Suppressor macrophage treated with lipopolysaccharide for 1 hour (primary cell): ENCODE results near the gene TMEM247.
"Not testable (repeated sequence)": the region's sequence is repeated elsewhere in the genome, so short reads cannot be mapped to it uniquely, and the experiment has no call there.

Source experiments
- DNase-seq, 3 donors: peaks; one replicate each; pipeline ENCODE4 v3.0.0-alpha.2; 2020 to 2022

TMEM247 gene

DNA sequence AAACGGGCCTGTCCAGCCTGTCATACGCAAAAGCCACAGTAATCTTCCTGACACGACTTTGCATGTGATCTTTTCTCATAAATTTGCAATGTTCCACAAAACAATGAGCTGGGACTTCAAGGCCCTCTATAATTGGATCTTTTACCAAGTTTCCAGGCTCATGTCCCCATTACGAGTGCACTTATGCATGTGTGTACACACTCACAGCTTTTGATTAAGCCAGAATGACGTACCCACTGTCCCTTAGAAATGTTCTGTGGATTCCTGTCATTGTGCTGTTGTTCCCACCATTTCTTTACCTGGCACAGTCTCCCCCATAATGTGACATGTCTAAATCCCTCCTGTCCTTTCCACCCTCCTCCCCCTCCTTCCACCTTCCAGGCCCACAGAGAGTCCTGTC, 19.7 kb upstream of the TMEM247 start:
- no peak for DNase-seq

DNA sequence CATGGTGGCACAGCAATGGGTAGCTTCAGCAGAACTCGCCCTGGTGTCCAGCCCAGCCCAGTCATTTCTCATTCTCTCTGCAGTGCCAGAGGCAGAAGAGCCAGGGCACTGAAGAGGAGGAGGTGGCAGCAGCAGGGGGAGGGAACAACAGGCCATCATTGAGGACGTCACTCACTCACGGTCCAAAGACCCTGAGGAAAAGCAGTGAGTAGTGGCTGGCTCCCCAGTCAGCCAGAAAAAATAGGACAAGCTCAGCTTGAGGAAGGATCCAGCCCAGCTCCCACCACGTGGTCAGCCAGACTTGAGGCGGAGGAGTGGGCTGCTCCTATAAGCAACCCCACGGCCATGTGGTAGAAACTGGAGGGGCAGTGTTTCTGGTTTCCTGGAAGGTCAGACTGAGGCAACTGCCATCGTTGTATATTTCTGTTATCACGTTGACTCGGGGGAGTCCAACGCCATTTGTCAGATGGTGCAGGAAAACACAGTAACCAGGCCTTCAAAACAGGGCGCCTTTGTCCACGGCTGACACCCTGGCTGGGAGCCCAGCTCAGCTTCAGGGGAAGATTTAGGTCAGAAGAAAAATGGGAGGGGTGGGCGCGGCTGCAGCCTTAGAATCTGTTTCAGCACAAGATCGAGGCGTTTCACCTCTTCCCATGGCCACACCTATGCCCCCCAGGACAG, 19.0 kb upstream of the TMEM247 start:
- no peak for DNase-seq

DNA sequence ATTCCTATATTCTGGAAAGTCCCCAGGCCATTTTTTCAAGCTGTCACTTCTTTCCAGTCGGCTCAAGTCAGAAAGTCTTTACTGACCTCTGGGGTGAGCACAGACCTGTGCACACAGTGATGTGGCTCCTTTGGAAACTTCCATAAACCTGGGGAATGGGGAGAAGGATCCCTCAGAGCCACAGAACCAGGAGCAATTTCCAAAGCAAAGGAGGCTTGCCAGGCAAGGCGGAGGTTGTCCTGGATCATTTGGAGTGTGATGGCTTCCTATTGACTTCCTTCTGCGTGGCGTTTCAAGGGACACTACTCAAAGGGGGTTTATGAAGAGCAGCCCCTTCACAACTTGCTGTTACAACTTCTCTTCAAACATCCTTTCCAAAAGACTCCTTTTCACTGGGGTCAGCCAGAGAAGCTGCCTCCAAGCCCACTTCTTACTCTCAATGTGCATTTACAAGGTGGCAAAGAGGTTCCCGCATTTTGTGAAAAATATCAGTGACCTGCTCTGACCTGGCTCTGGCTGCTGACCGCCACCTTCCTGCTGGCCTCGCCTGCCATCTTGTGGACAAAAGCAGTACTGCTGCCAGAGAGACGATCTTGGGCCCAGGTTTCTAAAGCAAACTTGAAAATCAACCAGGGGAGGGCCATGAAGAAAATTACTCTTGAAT, 18.2 kb upstream of the TMEM247 start:
- DNase-seq: peak; percentile 73 to 85 (median 80)

DNA sequence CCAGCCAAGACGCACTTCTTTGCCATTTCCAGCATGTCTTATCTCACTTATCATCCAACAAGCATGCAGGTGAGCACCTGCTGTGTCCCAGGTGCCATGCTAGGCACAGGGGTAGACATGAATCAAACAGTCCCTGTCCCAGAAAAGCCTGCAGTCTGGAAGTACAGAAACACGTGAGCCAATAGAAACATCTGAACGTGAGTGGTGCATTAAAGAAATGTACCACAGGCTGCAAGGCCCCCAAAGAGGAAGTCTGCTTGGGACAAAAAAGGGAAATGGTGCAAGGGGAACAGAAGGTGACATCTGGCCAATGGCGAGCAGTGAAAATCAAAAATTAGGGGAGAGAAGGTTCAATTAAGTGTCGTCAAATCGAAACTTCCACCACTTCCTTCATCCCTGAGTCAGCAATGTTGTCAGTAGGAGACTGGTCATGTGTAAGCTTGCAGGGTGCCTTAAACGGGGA, 17.6 kb upstream of the TMEM247 start:
- peak; percentile 82 to 92 (median 85) for DNase-seq

DNA sequence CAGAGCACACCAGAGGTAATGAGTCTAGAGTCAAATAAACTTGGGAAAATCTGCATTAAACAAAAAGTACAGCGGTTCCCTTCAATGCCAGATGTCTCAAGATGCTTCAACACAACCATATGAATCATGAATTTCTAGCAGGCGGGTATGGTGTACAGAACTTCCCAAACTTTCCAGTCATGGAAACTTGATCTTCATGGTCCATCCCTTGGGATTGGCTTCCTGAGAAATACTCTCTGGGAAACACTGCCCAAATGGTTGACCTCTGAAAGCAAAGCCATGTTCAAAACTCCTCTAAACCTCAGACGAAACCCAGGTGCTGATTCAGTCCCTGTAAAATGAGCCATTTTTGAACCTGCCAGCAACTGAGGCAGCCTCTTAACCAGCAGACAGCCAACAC, 16.4 kb upstream of the TMEM247 start:
- DNase-seq: no peak

DNA sequence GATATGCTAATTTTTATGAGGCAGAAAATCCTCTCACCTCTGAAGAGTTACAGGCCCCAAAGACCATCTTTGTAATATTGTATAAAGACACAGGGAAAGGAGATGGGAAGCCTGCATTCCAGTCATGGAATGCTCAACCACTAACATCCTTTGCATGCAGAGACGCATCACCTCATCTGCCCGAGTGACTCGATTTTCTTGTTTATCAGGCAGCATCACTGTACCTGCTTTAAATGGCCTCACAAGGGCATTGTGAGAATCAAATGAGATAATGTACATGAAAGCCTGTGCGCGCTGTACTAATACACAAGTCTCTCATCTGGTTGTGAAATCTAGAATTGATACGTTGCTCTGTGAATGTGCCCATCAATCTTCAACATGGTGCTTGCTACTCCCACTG, 10.2 kb upstream of the TMEM247 start:
- DNase-seq: no peak

DNA sequence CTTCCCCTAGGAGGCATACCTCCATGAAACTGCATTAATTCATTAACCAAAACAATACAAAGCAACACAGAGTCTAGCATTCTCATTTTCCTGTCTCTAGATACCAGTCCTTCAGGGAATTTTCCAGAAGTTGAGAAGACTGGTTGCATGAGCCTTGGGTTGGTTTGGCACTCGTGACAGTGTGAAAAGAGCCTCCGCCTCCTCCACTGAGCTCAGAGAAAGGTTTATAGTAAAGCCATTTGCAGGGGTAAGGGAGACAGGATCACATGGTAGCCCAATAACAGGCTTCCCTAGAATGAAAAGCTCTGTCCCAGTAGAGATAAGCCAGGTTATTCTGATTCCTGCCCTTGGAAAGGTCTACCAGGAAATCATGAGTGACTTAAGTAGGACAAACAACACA, 9.7 kb upstream of the TMEM247 start:
- DNase-seq: no peak

DNA sequence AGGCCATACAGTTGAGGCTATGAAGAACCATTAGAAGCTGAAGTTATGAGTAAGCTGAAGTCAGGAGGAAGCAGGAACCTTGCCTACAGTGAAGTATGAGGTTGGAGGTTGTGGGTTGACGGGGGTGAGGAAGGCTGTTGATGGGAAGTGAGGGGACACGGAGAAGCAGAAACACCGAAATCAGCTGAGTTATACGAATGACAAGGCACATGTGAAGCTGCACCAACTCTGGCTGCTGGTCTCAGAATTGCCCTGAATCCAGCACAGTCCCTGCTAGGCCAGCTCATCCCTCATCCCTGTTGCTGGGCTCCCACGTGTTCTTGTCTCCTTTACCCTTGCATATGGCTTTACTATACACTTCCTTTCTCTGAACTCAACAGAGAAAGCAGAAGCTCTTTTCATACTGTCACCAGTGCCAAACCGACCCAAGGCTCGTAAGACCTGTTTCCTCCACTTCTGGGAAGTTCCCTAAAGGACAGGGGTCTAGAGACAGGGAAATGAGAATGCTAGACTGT, 9.2 kb upstream of the TMEM247 start:
- peak; percentile 85 to 93 (median 89) for DNase-seq

DNA sequence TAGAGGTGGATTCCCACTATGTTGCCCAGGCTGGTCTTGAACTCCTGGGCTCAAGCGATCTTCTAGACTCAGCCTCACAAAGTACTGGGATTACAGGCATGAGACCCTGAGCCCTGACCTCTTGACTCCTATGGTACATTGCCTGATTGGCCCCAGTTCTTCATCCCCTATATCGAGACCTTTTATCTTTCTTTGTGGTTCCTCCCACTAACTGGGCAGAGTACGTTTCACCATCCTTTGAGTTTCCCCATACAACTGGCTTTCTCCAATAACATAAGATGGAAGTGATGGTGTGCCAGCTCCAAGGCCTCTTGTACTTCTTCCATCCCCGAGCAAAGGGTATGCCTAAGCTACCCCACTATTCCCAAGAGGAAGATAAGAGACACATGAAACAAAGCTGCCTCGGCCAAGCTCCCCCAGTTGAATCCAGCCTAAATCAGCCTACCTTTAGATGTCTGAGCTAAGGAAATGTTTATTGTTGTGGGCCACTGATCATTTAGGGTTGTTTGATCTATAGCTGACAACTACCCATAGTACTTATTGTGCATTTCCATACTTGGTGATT, 8.3 kb upstream of the TMEM247 start:
- DNase-seq: no peak

DNA sequence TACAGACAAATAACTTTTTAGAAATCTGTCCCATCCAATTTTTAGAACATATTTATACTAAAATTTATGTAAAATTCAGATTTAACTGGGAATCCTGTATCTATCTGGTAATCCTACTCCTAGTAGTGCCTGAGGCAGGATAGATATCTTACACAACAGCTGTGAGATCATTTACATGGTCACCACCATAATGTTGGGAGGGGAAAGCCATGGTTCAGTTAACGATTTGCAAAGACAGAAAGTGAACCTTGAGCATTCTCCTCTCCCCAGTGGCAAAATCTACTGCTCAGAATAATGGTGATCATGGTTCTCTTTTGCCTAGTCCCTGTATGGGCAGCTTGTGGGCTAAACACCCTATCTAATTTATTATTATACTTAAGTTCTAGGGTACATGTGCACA, 7.7 kb upstream of the TMEM247 start:
- DNase-seq: no peak

DNA sequence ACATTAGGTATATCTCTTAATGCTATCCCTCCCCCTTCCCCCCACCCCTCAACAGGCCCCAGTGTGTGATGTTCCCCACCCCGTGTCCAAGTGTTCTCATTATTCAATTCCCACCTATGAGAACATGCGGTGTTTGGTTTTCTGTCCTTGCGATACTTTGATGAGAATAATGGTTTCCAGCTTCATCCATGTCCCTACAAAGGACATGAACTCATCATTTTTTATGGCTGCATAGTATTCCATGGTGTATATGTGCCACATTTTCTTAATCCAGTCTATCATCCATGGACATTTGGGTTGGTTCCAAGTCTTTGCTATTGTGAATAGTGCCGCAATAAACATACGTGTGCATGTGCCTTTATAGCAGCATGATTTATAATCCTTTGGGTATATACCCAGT, 7.2 kb upstream of the TMEM247 start:
- DNase-seq: not testable (repeated sequence)

DNA sequence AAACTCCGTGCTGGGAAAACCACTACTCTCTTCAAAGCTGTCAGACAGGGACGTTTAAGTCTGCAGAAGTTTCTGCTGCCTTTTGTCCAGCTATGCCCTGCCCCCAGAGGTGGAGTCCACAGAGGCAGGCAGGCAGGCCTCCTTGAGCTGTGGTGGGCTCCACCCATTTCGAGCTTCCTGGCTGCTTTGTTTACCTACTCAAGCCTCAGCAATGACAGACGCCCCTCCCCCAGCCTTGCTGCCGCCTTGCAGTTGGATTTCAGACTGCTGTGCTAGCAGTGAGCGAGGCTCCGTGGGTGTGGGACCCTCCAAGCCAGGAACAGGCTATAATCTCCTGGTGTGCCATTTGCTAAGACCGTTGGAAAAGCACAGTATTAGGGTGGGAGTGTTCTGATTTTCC, 1.9 kb upstream of the TMEM247 start:
- not testable (repeated sequence) for DNase-seq

DNA sequence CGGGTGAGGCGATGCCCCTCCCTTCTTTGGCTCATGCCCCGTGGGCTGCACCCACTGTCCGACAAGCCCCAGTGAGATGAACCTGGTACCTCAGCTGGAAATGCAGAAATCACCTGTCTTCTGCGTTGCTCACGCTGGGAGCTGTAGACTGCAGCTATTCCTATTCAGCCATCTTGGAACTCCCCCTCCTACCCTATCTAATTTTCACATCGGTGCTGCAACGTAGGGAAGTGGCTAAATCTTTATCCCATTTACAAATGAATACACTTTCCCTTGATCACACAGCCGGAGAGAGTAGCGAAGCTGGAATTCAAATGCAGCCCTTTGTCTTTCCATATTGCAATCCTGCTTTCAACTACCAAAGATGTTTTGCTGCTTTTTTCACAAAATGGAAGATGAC, 1.4 kb upstream of the TMEM247 start:
- no peak for DNase-seq

DNA sequence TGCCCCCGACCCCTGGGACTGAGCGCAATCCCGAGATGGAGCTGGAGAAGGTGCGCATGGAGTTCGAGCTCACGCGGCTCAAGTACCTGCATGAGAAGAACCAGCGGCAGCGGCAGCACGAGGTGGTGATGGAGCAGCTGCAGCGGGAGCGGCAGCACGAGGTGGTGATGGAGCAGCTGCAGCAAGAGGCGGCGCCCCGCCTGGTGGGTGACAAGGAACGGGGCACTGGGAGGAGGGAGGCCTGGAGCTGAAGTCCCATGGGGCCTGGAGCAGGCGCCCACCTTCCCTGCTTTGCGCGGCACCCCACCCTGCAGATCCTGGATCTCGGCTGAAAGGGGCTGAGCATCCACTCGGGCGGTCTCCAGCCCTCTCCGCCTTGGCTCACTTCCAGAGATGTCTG, 1.2 kb downstream of the TMEM247 start:
- DNase-seq: no peak

DNA sequence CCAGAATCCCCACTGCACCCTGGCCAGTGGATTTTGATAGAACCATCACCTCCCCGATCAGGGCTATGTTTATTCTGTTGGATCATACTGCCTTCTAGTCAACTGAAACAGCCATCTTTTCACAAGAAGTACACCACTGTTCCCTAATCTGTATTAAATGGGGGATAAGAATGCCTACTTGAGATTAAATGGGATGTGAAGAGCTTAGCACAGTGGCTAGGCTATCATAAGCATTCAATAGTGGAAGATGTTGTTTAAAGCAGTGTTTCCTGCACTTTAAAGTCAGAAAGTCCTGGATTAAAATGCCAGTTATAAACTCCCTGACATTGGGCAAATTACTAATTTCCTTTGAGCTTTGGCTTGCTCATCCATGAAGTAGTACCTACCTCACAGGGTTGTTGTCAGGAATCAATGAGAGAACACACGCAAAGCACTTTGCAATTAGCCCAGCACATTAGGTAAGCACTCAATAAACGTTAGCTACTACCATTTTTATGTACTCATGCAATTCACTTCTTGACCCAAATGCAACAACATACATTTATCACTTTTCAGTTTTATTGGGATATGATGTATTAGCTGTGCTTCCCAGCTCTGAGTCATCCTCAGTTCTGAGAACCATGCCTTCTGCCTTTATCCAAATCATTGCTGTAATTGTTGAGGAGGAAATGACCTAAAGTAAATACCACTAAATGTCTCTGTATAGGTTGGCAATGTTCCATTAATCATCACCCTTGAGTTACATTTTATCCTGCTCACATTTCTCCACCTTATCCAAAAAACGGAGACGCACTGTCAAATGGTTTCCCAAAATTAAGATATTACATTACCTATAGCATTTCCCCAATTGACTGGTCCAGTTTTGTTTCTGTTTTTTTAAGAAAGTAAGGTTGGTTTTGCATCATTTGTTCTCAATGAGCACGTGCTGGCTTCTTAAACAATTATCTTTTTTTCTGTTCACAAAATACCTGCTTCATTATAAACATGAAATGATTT, 2.1 kb downstream of the TMEM247 start:
- DNase-seq: peak; percentile 46 to 84 (median 68)

DNA sequence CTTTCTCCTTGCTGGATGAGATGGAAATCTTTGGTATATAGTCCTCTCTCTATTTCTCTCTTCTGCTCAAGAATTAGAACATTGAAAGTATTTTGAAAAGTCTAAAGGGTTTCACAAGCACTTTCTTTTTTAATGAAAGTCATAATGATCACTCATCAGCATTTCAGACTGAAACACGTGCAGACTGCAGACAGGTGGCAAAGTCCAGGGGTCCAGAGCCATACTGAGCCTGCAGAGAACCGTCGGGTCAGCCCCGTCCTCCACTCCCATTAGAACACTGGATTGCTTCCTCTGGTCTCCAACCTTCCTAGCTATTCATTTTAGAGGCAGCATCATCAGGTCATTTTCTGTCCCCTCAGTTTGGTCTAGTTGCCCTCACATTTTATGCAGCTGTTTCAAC, 3.1 kb downstream of the TMEM247 start:
- no peak for DNase-seq

DNA sequence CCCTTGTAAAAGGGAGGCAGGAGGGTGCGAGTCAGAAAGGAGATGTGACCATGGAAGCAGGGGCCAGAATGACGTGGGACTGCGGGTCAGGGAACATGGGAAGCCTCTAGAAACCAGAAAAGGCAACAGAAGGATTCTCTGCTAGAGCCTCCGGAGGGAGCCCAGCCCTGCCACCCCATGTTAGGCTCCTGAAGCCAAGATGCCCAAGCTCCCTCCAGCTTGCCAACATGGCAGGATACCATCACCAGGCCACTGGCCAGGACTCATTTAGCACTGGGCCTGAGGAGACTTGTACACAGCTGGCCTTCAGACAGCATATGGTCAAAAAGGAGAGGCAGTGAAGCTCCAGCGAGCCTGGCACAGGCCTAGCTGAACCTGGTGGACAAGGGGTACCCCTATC, 5.6 kb downstream of the TMEM247 start:
- DNase-seq: no peak

DNA sequence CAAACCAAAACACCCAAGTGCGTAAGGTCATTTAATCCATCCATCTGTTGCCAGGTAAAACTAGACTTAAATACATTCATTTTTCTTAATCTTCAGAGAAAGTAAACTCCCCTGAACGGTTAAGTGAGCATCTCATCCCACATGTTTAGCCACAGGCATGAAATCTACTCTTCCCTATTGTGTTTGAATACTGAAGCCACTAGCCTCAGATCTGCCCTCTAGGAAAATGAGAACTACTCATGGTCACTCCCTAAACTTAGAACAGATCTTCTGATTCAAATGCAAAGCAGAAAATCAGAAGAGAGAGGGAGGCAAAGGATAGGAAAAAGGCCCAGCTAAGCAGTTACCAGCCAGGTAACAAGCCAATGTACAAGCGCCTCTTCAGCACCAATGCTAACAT, 7.1 kb downstream of the TMEM247 start:
- no peak for DNase-seq

DNA sequence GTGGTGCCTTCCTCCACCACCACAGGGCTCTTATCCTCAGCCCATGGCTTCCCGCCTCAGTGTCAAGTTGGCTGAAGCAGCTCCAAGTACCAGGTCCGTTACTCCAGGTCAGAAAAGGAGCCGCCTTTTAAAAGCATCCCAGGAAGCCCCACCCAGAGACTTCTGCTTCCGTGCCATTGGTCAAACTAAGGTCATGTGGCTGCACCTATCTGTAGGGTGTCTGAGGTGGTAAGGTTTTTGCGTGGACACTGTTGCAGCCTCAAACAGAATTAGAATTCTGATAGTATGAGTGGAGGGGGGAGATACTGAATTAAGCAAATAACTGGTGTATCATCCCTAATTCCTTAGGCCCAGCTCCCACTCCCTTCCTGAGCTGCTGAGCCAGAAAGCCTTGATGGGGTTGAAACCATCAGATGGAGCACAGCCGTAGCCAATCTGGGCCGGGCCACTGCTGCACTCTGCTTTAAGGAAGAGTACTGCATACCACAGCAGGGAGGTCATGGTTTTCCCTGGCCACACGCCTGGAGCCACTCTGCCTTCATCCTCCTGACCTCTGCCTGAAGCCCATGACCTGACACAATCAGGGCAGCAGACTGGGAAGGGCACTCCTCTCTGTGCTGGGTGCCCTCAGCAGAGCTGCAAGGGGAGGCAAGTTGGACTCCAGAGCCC, 8.4 kb downstream of the TMEM247 start:
- DNase-seq: no peak

DNA sequence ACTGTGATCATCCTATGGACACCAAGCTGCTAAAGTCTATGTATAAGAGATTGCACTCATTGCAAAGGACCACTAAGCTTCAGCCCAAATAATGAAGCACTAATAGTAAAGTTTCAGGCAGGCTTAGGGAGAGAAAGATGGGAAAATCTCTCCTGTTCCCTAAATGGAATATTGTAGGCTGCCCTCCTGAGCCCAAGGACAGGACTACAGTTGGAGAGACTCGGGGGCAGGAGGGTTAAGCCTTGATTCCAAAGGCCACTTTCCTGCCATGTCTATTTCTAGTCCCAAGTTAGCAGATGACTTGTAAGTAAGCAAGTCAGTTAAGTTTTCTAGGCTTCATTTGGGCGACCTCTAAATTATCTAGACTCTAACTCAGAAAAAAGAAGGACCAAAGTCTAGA, 9.0 kb downstream of the TMEM247 start:
- no peak for DNase-seq

DNA sequence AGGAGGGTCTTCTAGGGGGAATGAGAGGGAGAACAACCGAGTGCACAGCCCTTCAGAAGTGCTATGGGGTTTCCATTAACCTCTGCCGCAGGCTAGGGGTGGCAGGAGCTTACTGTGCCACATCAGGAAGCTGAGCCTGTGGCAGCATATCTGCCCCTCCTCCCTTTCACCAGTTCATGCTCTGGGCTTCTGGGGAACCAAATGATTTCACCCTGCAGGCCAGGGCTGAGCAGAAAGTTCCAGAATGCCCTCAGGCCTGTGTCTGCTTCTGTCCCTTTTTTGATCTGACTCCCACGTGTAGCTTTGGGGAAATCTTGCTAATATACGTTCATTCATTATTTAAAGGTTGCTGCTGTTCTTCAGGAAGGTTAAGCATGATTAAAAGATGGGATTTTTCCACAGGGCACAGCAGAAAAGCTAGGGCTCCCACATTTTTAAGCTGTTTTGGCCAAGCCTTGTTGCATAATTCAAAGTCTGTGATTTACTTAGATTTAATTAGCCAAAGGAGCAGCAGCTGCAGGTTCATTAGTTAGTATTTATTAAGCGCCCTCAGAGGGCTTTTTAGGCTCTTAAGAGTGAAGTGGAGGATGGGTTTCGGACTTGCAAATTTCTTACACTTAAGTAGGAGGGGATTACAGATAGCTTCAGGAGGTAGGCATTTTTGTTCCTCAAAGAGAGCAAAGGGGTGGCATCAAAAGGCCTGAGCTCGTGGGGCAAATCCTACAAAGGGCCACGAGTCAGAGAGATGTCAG, 10.2 kb downstream of the TMEM247 start:
- peak; percentile 54 to 66 (median 62) for DNase-seq
